Measurements from ENCODE around the gene KRT77. TPM values are rescaled to one million over a fixed set of nuclear protein-coding genes. Genes with fewer than 3 reads are reported as not detected.
"Not testable (repeated sequence)": the region's sequence is repeated elsewhere in the genome, so short reads cannot be mapped to it uniquely, and the experiment has no call there.

The KRT77 gene
- total RNA-seq, 1 donor from 2014 or later = not detected

DNA sequence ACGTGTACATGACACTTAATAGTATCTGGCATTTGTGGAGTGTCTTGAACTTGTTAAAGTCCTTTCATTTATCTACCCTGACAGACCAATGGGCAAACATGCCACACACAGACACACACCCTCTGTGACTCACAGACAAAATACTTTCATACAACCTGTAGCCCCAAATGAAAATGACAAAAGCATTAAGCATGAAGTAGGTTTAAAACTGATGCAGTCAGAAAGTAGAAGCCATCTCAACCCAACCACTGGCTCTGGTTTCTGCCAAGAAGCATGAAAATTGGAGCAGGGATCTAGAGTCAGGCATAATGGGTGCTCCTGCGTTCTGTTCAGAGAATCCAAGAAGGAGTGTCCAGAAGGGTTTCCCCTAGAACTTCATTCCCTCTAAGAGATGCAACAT lies 23.1 kb upstream of the KRT77 start:
- DNase-seq (ENCODE audit: low spot score) = no peak
- intact Hi-C loops (cut with DNase I) = no loop called here

DNA sequence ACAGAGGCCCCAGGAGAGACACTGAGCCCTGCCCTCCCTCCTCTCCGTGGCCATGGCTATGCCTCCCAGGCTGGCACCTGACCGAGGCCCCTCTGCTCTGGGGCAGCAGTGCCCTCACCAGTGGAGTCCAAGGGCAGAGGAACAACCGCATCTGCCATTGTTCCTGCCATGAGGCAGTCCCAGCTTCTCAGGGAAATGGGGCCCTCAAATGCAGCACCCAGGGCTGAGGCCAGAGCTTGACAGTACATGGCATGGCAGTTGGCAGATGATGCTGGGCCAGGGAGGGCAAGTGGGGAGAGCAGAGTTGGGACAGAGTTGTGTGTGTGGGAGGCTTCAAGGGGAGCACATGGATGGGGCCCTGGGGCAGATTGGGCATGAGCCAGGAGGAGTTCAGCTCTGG lies 21.1 kb upstream of the KRT77 start:
- intact Hi-C loops (cut with DNase I) = no loop called here
- DNase-seq (ENCODE audit: low spot score) = no peak

DNA sequence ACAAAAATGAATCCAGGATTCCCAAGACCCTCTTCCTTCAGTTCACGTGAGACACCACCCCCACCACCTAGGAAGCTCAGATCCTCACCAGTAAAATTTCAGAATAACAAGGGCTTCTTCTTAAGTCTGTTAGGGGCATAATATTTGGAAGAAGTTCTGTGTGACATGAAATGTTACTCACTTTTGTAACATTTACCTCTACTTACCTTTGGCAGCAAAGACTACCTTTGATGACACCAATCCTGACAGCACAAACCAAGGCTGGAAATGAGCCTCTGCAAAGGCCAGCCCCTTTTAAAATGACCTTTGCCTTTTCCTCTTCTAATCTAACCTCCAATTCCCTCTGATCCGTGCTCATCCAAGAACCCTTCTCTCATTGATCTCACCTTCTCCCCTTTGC lies 19.4 kb upstream of the KRT77 start:
- DNase-seq (ENCODE audit: low spot score) = no peak
- intact Hi-C loops (cut with DNase I) = no loop called here

DNA sequence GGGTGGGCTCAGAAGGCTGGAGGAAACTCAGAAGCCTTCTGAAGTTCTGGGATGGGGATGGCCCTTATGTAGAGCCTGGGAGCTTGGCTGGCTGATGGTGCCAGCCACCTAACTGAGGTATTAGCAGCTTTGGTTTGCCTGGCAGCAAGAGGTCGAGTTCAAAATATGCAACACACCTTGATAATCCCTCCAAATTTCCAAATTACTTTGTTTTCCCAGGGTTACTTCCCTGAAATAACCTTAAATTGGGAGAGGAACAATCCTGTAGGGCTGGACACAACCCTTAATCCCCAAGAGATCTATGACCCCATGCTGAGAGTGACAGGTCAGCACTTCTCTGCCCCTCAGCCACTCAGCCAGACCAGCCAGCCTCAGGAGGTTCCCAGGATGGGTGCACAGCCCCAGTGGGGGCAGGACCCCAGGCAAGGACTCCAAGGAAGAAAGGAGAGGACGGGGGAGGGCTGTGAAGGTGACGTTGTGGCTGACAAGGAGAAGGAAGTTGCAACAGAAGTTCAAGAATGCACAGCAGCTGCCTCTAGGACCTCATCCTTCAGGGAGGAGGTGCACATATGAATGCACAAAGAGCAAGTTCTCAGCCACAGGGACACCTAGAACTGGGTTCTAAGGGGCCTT lies 18.6 kb upstream of the KRT77 start:
- intact Hi-C loops (cut with DNase I) = no loop called here
- DNase-seq (ENCODE audit: low spot score) = no peak

DNA sequence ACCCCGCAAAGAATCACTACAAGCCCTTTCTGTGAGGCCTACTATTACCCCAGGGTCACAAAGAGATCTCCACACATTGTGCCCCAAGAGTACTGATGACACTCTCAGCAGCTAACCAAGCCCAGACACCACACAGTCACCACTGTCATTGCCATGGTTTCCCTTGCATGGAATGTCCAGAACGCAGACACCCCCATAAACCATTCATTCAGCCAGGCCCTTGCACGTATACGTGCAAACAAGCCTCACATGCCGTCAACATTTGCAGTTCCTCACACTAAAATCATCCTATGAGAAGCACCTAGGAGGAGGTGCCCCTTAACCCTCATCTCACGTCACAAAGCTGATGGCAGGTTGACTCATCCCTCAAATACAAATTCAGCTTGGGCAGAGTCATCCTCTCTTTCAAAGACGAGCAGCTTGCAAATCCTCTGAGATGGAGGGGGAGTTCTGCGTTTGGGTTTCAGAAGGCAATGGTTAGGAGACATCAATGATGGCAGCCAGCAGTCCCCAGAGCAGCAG lies 17.1 kb upstream of the KRT77 start:
- no peak for DNase-seq (ENCODE audit: low spot score)
- intact Hi-C loops (cut with DNase I) = no loop called here

DNA sequence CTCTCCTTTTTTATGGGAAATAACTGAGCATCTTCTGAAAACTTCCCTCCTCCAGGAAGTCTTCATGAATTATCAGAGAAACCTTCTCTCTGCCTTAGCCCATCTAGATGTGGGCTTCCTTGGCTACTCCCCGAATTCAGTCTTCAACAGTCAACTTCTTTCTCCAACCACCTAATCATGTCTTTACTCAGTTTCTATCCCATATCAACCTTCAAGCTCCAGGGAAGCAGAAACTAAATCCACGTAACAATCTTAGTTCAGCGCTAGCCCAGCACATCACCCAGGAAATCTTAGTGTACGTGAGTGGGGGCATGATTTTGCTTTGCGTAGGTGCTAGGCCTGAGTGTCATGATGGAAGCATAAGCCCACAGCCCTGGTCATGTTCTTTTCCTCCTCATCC lies 12.7 kb upstream of the KRT77 start:
- intact Hi-C loops (cut with DNase I) = no loop called here
- DNase-seq (ENCODE audit: low spot score) = no peak

DNA sequence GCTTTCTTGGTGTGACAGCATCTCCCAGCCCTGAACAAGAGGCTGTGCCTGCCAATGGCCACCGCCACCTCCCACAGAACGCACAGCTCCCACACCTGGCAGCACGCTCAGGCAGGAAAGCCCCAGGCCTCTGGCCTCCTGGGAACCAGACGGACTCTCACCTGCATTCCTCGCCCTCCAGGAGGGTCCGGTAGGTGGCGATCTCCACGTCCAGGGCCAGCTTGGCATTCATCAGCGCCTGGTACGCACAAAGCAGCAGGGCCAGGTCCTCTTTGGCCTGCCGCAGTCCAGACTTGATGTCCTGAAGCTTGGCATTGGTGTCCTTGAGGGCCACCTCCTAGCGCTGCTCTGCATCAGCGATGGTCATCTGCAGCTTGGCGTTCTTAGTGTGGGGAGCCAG lies 12.1 kb upstream of the KRT77 start:
- DNase-seq (ENCODE audit: low spot score) = no peak
- intact Hi-C loops (cut with DNase I) = no loop called here

DNA sequence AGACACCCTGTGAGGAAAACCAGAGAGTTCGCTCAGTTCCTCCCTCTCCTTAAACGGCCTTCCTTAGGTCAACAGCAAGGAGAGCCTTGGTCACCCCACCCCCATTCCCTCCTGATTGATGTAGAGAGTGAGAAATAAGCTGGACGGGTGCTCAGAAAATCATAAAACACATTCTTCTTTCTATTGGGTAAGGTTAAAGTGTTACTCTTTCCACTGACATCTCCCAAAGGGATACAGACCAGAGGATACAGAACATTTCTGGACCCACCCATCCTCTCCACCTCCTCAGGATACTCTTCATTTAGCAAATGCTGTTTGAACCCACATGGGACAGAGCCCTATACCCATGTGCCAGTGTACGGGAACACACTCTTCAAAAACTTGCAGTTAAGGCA lies 11.6 kb upstream of the KRT77 start:
- intact Hi-C loops (cut with DNase I) = no loop called here
- DNase-seq (ENCODE audit: low spot score) = no peak

DNA sequence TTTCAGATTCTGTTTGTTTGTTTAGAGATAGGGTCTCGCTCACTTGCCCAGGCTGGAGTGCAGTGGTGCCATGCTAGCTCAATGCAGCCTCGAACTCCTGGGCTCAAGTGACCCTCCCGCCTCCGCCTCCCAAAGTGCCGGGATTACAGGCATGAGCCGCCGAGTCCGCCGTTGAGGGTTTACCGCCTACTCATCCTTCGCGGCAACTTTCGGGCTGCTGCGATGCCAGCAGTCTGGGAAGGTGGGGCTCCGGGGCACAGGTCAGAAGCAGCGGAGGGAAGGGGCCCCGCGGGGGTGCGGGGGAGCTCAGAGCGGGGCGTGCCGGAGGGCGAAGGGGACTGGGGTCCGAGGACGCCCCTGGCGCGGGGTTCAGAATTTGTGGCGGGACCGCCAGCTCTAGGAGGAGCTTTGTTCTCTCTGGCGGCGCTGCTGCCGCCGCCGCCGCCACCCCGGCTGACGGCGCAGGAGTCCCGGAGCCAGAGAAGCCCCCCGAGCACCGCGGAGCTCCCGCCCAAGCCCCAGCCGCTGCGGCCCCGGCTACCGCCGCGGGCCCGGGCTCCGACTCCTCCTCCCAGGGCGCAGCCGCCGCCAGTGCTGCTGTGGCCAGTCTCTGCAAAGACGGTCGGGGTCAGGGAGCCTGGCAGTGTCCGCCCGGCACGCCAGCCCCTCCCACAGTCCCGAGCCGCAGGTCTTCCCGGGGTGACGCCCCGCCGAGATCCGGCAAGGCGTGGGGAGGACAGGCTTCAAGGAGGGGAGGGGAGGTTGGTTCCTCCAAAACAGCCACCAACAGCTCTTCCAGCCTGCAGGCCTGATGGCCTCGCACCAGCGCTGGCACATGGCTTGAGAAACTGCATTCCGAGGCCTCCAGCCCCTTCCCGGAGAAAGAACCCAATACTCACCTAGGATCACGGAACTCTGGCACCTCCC lies 10.9 kb upstream of the KRT77 start:
- intact Hi-C loops (cut with DNase I) = no loop called here
- DNase-seq (ENCODE audit: low spot score) = no peak

DNA sequence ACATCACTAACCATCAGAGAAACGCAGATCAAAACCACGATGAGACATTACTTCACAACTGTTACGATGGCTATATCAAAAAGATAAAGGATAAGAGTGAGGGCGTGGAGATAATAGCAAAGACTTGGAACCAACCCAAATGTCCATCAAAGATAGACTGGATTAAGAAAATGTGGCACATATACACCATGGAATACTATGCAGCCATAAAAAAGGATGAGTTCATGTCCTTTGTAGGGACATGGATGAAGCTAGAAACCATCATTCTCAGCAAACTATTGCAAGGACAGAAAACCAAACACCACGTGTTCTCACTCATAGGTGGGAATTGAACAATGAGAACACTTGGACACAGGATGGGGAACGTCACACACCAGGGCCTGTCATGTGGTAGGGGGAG lies 8.8 kb upstream of the KRT77 start:
- intact Hi-C loops (cut with DNase I); DNase-seq (ENCODE audit: low spot score): not testable (repeated sequence)

DNA sequence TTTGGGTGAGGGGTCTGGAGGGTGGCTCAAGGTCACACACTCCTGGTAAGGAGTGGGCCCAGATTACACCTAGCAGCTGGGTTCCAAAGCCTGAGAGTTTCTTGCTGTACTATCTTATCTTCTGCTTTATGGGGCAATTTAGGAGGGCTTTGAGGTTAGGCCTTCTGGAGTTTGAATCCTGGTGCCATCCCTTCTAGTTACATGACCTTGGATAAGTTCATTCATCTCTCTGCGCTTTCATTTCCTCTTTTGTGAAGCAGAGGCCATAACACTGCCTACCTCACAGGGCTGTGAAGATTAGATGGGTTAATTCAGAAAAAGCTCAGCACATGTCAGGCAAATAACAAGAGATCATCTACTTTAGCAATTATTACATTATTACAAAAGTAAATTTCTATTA lies 7.4 kb upstream of the KRT77 start:
- intact Hi-C loops (cut with DNase I) = no loop called here
- DNase-seq (ENCODE audit: low spot score) = no peak

DNA sequence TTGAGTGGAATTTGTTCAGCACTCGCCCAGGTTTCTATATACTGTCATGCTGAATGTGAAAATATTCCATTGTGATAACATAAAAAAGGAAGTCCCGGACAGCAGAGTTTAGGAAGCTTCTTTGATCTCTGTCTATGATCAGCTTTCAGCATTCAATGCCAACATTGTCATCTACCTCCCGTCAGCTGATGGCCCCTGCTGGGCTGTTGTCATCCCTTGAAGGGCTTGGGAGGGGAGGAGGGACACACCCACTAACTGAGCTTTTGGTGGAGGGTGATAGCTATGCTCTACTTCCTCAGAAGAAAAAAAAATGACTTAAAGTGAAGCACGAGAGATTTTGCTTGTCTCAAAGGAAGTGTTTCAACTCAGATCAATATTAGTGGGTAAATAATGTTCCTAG lies 4.7 kb upstream of the KRT77 start:
- DNase-seq (ENCODE audit: low spot score) = no peak
- intact Hi-C loops (cut with DNase I) = no loop called here

DNA sequence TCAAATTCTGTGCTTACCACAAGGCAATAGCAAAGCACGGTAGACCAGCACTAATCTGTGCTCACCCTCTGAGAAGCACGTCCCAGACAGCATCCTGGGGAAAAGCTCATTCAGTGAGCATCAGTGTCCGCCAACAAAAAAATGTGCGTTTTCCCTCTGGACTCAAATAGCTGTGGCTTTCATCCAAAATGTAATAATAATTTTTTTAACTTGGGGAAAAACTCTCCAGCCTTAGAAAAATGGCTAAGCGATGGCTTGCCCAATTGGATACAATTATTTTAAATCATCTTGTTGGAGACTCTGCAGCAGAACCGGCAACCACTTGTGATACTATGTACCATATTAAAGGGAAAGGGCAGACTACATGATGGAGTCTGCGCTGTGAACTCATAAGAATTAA lies 1.1 kb upstream of the KRT77 start:
- intact Hi-C loops (cut with DNase I) = no loop called here

DNA sequence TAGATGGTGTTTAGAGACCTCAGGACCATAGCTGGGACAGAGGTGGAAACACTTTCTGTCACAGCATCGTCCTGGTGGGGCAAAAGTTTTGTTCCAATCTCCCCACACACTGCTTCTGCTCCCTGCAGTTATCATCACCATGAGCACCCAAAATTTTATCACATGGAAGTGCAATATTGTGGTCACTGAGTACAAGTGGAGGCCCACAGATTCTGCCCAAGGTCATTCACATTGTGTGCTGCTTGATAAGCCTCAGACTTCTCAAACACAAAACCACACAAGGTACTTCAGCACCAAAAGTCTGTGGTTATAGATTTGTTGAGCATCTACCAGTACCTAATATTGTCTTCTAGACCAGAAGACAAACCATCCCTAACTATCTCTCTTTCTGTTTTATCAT lies 554 bp upstream of the KRT77 start:
- no peak for DNase-seq (ENCODE audit: low spot score)
- intact Hi-C loops (cut with DNase I) = no loop called here

More for the DNA sequence above, 1.1 kb upstream of the KRT77 start:
- no peak for DNase-seq (ENCODE audit: low spot score)

DNA sequence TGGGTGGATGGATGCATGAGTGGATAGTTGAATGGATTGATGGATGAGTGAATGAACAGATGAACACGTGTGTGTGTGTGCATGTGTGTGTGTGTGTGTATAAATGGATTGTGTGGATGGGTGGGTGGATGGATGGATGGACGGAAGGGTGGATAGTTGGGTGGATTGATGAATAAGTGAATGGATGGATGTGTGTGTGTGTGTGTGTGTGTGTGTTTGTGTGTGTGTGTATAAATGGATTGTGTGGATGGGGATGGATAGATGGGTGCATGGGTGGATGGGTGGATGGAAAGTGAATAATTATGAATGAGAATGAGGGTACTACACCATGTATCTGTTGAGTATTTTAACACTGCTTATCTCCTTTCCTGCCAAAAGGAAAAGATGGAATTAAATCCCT lies 986 bp downstream of the KRT77 start:
- no peak for DNase-seq (ENCODE audit: low spot score)
- intact Hi-C loops (cut with DNase I) = no loop called here

DNA sequence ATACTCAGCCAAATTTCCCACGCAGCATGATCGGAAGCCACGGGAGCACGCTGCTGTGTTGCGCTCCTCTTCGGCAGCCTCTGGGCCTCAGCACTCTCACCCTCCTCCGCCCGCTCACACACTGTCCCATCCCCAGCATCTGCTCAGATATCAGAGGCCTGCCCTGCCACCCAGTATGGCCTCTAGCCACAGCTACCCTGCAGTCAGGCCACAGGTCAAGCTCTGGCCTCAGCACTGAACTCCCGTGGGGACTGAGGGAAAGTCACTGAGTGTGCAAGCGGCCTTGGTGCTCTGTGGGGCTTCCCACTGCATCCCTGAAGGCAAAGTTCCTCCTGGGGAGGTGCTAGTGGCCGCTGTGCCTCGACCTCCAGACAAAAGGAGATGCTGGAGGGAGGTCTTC lies 2.0 kb downstream of the KRT77 start:
- DNase-seq (ENCODE audit: low spot score) = no peak
- intact Hi-C loops (cut with DNase I) = no loop called here

DNA sequence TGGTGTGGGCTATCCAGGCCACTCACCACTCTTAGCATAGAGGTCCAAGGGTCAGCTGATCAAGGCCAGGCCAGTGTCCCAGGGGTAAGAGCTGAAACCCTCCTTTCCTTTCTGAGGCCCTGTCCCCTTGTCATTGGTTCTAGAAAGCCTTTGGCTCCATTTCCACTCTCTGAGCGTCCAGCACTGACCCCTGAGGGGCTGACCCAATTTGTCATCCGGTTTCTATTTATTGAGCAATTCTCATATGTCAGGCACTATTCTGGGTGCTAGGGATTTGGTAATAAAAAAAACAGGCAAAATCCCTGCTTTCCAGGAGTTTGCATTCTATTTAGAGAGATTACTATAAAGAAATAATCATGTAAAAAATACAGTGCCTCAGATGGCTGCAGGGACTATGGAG lies 3.4 kb downstream of the KRT77 start:
- DNase-seq (ENCODE audit: low spot score) = no peak
- intact Hi-C loops (cut with DNase I) = no loop called here

DNA sequence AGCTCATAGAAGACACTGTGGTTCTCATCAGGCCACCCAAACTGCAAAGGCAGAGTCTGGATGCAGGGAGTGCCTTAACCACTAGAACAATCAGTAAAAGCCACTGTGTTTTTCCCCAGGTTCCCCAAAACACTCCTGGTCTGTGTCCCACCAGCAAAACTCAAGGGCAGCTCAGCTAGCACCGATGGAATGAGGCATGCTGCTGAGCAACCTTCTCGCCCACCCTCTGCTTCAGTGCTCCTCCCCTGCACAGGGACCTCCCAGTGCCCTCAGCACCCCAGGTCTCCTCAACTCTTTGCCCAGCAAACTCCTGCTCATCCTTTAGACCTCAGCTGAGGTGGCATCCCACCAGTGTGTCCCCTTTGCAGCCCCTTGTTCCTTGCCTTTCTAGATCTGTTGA lies 4.0 kb downstream of the KRT77 start:
- no peak for DNase-seq (ENCODE audit: low spot score)
- intact Hi-C loops (cut with DNase I) = no loop called here

DNA sequence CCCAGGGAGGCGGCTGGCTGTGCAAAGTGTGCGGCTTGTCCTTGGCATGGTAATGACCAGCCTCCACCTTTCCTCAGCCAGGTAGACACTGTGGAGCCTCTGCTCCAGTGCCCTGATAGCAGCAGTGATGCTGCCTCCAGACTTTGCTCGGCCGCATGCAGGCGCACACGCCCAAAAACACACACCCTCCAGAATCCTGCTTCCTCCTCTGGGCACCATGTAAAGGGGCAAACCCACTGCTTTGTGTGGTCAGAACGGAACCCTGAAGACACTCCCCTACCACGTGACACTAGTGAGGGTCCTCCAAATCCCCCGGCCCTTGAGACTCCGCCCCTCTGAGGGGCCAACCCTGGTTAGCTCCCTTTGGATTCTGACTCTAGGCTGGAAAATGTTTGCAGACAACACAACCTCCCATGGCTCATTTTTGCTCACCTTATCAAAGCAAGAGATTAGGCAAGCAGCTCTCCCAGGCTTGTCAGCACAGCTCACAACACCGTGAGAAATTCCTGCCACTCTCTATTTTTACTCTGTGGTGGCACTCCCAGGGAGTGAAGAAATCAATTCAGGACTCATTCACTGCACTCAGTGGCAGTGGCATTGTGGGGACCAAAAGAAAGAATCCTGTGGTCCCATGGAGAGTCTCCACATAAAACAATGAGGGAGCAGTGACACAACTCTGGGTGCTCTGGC lies 4.5 kb downstream of the KRT77 start:
- DNase-seq (ENCODE audit: low spot score) = no peak
- intact Hi-C loops (cut with DNase I) = no loop called here

DNA sequence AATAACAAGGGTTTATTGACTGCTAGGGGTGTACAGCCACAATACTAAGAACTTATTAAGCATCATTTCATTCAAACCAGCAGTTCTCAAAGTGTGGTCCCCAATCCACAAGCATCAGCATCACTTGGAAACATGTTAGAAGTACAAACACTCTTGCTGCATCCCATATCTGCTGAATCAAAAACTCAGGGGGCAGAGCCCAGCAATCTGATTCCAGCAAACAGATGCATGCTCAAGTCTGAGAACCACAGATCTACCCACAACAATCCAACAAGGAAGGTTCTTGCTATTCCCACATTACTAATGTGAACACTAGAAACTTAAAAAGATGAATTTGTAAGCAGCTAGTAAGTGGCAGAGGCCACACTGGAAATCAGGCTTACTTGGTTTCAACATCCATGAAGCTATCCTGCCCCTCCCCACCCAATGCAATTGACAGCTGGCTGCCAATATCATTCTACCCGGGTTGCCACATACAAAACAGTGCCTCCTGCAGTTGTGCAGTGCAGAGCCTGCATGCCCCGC lies 6.2 kb downstream of the KRT77 start:
- intact Hi-C loops (cut with DNase I) = no loop called here
- DNase-seq (ENCODE audit: low spot score) = no peak

Measured in cardiac septum (tissue), 1 donor.